B cell (primary cell): Measurements from ENCODE around the gene FFAR2.

Experiments
- EZH2 ChIP-seq: IDR thresholded peaks from 2 replicates; pipeline ENCODE4 v1.6.1; 2012; ENCODE audit warnings: borderline replicate concordance, low read depth, mild to moderate bottlenecking, moderate library complexity, low read length; ENCODE audit not compliant: insufficient read depth, poor library complexity, severe bottlenecking
- TF ChIP-seq, protein P1 (sequence below): fragments of 200-600 bp; IDR thresholded peaks from one replicate; pipeline ENCODE4 v1.8.0; 2022; ENCODE audit warnings: antibody characterized with exemption, mild to moderate bottlenecking

DNA sequence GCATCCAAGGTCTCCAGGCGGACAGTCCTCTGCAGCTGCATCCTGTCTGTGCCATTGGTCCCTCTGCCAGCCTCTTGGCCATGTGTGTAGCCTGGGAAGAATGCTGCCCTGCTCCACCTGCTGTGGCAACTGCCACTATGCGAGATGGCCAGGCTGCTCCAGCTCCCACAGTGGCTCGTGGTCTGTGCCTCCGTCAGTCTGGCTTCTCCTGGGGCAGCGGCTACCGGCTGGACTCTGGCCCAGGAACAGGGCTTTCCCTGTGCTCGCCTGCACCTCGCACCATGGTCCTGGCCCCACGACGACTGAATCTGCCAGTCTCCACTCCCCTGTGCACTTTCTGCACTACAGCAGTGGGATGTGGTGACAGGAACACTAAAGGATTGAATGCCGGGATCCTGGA lies 26.7 kb upstream of the FFAR2 start:
- TF ChIP-seq, protein P1, sequence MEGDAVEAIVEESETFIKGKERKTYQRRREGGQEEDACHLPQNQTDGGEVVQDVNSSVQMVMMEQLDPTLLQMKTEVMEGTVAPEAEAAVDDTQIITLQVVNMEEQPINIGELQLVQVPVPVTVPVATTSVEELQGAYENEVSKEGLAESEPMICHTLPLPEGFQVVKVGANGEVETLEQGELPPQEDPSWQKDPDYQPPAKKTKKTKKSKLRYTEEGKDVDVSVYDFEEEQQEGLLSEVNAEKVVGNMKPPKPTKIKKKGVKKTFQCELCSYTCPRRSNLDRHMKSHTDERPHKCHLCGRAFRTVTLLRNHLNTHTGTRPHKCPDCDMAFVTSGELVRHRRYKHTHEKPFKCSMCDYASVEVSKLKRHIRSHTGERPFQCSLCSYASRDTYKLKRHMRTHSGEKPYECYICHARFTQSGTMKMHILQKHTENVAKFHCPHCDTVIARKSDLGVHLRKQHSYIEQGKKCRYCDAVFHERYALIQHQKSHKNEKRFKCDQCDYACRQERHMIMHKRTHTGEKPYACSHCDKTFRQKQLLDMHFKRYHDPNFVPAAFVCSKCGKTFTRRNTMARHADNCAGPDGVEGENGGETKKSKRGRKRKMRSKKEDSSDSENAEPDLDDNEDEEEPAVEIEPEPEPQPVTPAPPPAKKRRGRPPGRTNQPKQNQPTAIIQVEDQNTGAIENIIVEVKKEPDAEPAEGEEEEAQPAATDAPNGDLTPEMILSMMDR: no peak
- no peak for TF ChIP-seq EZH2
